ENCODE data around the gene TNFAIP8L1. TPM values are rescaled to one million over a fixed set of nuclear protein-coding genes. Genes with fewer than 3 reads are reported as not detected.

TNFAIP8L1 gene
- total RNA-seq, 1 experiment from 2014 or later = 21.8 TPM

DNA sequence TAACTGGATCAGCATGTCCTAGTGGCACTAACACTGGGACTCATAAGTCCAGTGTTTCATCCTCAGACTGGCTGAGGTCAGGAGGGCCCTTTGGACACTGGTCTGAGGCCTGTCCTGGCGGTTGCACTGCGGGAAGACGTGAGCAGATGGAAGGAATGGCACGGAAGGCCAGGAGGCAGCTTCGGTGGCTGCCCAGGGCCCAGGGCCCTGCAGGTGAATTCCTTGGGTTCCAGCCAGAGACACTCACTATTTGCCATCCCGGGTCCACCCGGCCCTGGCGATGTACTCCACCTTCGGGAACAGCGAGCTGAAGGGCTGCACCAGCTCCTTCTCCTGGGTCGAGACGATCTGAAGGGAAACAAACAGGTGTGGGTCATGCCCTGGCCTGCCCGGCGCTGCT, 58.0 kb downstream of the TNFAIP8L1 start:
- H3K4me1 ChIP-seq = no peaks in the 10 kb centered on the region
- Mint-ChIP-seq H3K27me3 (ENCODE audit: insufficient read depth, unreplicated experiment) (no peaks in the 10 kb centered on the region), H3K9me3 (ENCODE audit: unreplicated experiment) (no peaks in the 10 kb centered on the region), H3K27ac (ENCODE audit: unreplicated experiment) (no peak overlapping the region), H3K4me1 (ENCODE audit: low read depth, unreplicated experiment) (no peaks in the 10 kb centered on the region), H3K4me3 (ENCODE audit: unreplicated experiment) (no peak overlapping the region), H3K36me3 (ENCODE audit: insufficient read depth, unreplicated experiment) (peaks cover 64% of the 10 kb centered on the region)
- BruUV-seq (replicated peaks) = no TSS peak
- no peak for DNase-seq
- no peak for TF ChIP-seq CTCF (IDR thresholded peaks at IDR 0.05; ENCODE audit: insufficient read depth in 1 of 2, low read depth in 1 of 2, low read length in 1 of 2, severe bottlenecking in 1 of 2, unreplicated experiment in 1 of 2)
- H3K36me3 ChIP-seq (ENCODE audit: control insufficient read depth, insufficient read depth, low read length) = peaks cover 4% of the 10 kb centered on the region
- CTCF ChIA-PET = interaction anchor here (0.5 kb wide), 1 partner anchor 94 kb away, joined by 7 read pairs; the partner anchor contains the start of gene FEM1A
- H3K27me3 ChIP-seq (replicated peaks; ENCODE audit: control insufficient read depth, insufficient read depth, low read length) = no peaks in the 10 kb centered on the region
- intact Hi-C loops (cut with micrococcal nuclease; ENCODE audit: unreplicated experiment) = no loop called here
- POLR2A ChIA-PET = no interaction called here
- no peak overlapping the region for H3K4me3 ChIP-seq (ENCODE audit: low read depth, low read length)
- no peaks in the 10 kb centered on the region for H3K9me3 ChIP-seq

DNA sequence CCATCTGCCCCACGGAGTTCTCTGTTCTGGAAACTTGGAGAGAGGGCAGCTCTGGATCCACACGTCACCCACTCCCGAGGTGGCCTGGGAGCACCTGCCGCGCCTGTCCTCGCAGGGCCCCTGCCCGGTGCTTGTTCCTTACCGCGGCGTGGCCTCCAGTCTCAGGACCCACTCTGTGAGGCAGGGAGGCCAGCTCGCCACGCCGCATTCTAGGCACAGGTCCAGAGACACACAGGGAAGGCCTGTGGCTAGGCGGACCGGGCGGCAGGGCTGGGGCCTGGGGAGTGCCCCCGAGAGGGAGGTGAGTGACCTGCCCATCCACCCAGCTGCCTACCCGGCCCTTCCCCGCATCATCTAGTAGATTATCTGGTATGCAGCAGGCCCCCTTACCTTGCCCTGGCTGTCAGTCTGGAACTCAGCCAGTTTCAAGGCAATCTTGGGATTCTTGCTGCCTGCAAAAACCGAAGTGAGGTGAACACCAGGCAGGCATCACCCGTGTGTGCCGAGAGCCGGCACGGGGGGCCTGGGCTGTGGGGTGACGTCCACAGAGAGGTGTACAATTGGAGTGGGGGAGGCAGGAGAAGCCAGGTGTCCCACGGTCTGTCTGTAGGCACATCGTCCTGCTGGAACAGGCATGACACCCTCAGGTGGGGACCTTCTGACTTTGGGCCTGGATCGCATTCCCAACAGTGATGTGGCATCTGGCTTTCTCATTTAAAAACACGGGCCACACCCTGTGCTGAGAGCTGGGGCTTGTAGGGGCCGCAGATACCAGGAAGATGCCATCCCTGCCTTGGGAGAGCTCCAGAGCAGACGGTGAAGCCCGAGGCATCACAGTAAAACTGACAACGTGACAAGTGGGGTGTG, 60.7 kb downstream of the TNFAIP8L1 start:
- Mint-ChIP-seq H3K27ac (ENCODE audit: unreplicated experiment) (no peak overlapping the region), H3K4me3 (ENCODE audit: unreplicated experiment) (no peak overlapping the region), H3K27me3 (ENCODE audit: insufficient read depth, unreplicated experiment) (no peaks in the 10 kb centered on the region), H3K36me3 (ENCODE audit: insufficient read depth, unreplicated experiment) (peaks cover 65% of the 10 kb centered on the region), H3K4me1 (ENCODE audit: low read depth, unreplicated experiment) (no peaks in the 10 kb centered on the region), H3K9me3 (ENCODE audit: unreplicated experiment) (no peaks in the 10 kb centered on the region)
- H3K36me3 ChIP-seq (ENCODE audit: control insufficient read depth, insufficient read depth, low read length) = peaks cover 4% of the 10 kb centered on the region
- H3K4me3 ChIP-seq (ENCODE audit: low read depth, low read length) = no peak overlapping the region
- no TSS peak for BruUV-seq (replicated peaks)
- no peaks in the 10 kb centered on the region for H3K27me3 ChIP-seq (replicated peaks; ENCODE audit: control insufficient read depth, insufficient read depth, low read length)
- DNase-seq = no peak
- peaks cover under 1% of the 10 kb centered on the region; the same call in 1 of the 2 replicates for H3K4me1 ChIP-seq
- ChIA-PET CTCF (no interaction called here), POLR2A (no interaction called here)
- intact Hi-C loops (cut with micrococcal nuclease; ENCODE audit: unreplicated experiment) = no loop called here
- TF ChIP-seq CTCF (IDR thresholded peaks at IDR 0.05; ENCODE audit: insufficient read depth in 1 of 2, low read depth in 1 of 2, low read length in 1 of 2, severe bottlenecking in 1 of 2, unreplicated experiment in 1 of 2) = no peak
- H3K9me3 ChIP-seq = no peaks in the 10 kb centered on the region

DNA sequence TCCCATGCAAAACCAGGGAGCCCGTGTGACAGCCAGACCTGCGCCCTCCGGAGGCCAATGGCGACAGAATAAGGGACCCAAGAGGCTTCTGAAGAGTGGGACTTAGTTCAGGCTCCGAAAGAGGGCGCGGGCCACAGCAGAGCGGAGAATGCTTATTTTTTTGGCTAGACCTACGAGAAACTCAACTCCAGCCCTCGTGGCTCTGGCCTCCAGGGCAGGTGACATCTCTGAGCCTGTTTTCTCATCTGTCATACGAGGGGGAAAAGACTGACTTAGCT, 61.3 kb downstream of the TNFAIP8L1 start:
- H3K27me3 Mint-ChIP-seq (ENCODE audit: insufficient read depth, unreplicated experiment) = no peaks in the 10 kb centered on the region
- no peak for DNase-seq
- intact Hi-C loops (cut with micrococcal nuclease; ENCODE audit: unreplicated experiment) = no loop called here
- H3K36me3 Mint-ChIP-seq (ENCODE audit: insufficient read depth, unreplicated experiment) = peaks cover 62% of the 10 kb centered on the region
- no peak for TF ChIP-seq CTCF (IDR thresholded peaks at IDR 0.05; ENCODE audit: insufficient read depth in 1 of 2, low read depth in 1 of 2, low read length in 1 of 2, severe bottlenecking in 1 of 2, unreplicated experiment in 1 of 2)
- Histone ChIP-seq H3K4me3 (ENCODE audit: low read depth, low read length) (no peak overlapping the region), H3K9me3 (no peaks in the 10 kb centered on the region), H3K27me3 (replicated peaks; ENCODE audit: control insufficient read depth, insufficient read depth, low read length) (no peaks in the 10 kb centered on the region), H3K4me1 (peaks cover 6% of the 10 kb centered on the region), H3K36me3 (ENCODE audit: control insufficient read depth, insufficient read depth, low read length) (peaks cover 3% of the 10 kb centered on the region)
- no peaks in the 10 kb centered on the region for H3K4me1 Mint-ChIP-seq (ENCODE audit: low read depth, unreplicated experiment)
- H3K27ac Mint-ChIP-seq (ENCODE audit: unreplicated experiment) = no peak overlapping the region
- no peaks in the 10 kb centered on the region for H3K9me3 Mint-ChIP-seq (ENCODE audit: unreplicated experiment)
- ChIA-PET POLR2A (no interaction called here), CTCF (no interaction called here)
- H3K4me3 Mint-ChIP-seq (ENCODE audit: unreplicated experiment) = no peak overlapping the region
- no TSS peak for BruUV-seq (replicated peaks)
